HepG2 (cell line): ENCODE data around the gene DUSP9. TPM values are rescaled to one million over a fixed set of nuclear protein-coding genes. Genes with fewer than 3 reads are reported as not detected.

Experiments
- KAT8 ChIP-seq: IDR thresholded peaks from 2 replicates; pipeline ENCODE4 v1.6.1; 2016; ENCODE audit warnings: missing genetic modification reagents, missing compliant biosample characterization
- MTA1 ChIP-seq: sonication (generic); formaldehyde crosslinking; IDR thresholded peaks from 2 replicates; pipeline ENCODE4 v1.4.0; 2020; ENCODE audit warnings: missing genetic modification reagents, mild to moderate bottlenecking, borderline replicate concordance
- POGZ ChIP-seq: sonication (generic); formaldehyde crosslinking; IDR thresholded peaks from 2 replicates; pipeline ENCODE4 v1.4.0; 2020; ENCODE audit warnings: mild to moderate bottlenecking, missing genetic modification reagents
- RFXAP ChIP-seq: sonication (generic); formaldehyde crosslinking; IDR thresholded peaks from 2 replicates; pipeline ENCODE4 v1.4.0; 2020; ENCODE audit warnings: missing genetic modification reagents, borderline replicate concordance
- SP2 ChIP-seq: sonication (generic); formaldehyde crosslinking; IDR thresholded peaks from 2 replicates; pipeline ENCODE4 v1.5.1; 2020; ENCODE audit warnings: mild to moderate bottlenecking, missing genetic modification reagents
- ZNF333 ChIP-seq: sonication (generic); formaldehyde crosslinking; IDR thresholded peaks from 2 replicates; pipeline ENCODE4 v1.4.0; 2020; ENCODE audit warnings: mild to moderate bottlenecking, missing genetic modification reagents, borderline replicate concordance
- ZNF512B ChIP-seq: sonication (generic); formaldehyde crosslinking; IDR thresholded peaks from 2 replicates; pipeline ENCODE4 v1.5.1; 2020; ENCODE audit warnings: missing genetic modification reagents, mild to moderate bottlenecking, borderline replicate concordance
- polyA plus RNA-seq, 8 experiments: library from polyadenylated mRNA; depleted of rRNA in 3 of 8; stranded (reverse) in 7 of 8; unstranded in 1 of 8; fragments of >200 nt; fragmentation: Illumina TruSeq in 4 of 8; extraction: Trizol in 4 of 8; gene quantifications; 2 replicates each; pipeline versions ENCODE4 v1.2.1 to v1.2.3, GENCODE V29; 2011 to 2016; ENCODE audit warnings: low read depth in 4 of 8, missing spikeins in 1 of 8, mixed read lengths in 1 of 8; ENCODE audit not compliant: insufficient read depth in 1 of 8
- total RNA-seq, 5 experiments: library from RNA; depleted of rRNA; stranded (reverse); fragments of >200 nt; fragmentation: Illumina TruSeq; extraction: Trizol; gene quantifications; 2 replicates each; pipeline ENCODE4 v1.2.3, GENCODE V29; 2016; ENCODE audit warnings: low read depth in 1 of 5
- TF ChIP-seq, protein P1 (sequence below): sonication (generic); formaldehyde crosslinking; IDR thresholded peaks from 2 replicates; pipeline ENCODE4 v1.4.0; 2020; ENCODE audit warnings: missing genetic modification reagents
- TF ChIP-seq, protein P2 (sequence below): IDR thresholded peaks from 2 replicates; pipeline ENCODE4 v1.6.1; 2016; ENCODE audit warnings: low read depth, control low read depth
- TF ChIP-seq, protein P3 (sequence below): sonication (generic); formaldehyde crosslinking; IDR thresholded peaks from 2 replicates; pipeline ENCODE4 v1.5.0; 2020; ENCODE audit warnings: missing genetic modification reagents
- TF ChIP-seq, protein P4 (sequence below): sonication (generic); formaldehyde crosslinking; IDR thresholded peaks from 2 replicates; pipeline ENCODE4 v1.5.0; 2020; ENCODE audit warnings: mild to moderate bottlenecking, missing genetic modification reagents, borderline replicate concordance

Gene DUSP9
- total and polyA plus RNA-seq, 2 of the 13 experiments (the other 11 are each of a cell fraction or from before 2014, with no cell fraction given): 235 to 435 TPM

DNA sequence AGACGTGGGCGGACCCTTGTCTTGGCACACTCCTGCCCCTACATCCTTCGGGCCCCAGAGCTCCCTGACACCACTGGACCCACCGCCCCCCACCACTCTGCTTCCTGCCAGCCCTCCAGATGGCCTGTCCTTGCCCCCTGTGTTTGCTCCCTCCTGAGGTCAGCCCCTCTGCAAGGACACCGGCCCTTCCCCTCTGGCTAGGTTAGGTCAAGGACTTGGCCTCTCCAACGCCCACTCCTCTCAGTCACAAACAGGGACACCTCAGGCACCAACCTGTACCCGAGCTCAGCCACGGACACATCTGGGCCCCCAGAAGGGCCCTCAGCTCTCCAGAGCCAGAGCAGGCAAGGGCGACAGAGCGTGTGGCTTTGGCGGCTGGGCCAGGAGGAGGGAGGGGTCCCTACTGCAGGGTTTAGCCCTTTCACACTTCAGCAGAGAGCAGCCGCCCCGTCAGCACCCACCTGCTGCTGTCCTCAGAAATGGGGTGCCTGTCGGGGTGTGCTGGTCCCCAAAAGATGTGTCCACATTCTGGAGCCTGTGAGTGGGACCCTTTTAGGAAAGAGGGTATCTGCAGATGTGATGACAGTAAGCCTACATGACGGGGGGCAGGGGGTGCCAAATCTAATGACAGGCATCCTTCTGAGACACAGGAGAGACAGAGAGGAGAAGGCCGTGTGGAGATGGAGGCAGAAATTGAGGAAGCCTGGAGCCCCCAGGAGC lies 23.5 kb upstream of the DUSP9 start (continued):
- TF ChIP-seq POGZ (CRISPR knock-in tag) (peak; percentile 22; the same call in 1 of the 2 replicates), RFXAP (CRISPR knock-in tag) (peak; percentile 24; the same call in 1 of the 2 replicates), ZNF333 (CRISPR knock-in tag) (no peak), ZNF512B (CRISPR knock-in tag) (0 out of 2 replicates have a peak, but pooled peaks have one; percentile 26), KAT8 (CRISPR knock-in tag) (no peak), SP2 (CRISPR knock-in tag) (no peak), MTA1 (CRISPR knock-in tag) (peak; percentile 92; the same call in 1 of the 2 replicates)
- TF ChIP-seq, protein P1, sequence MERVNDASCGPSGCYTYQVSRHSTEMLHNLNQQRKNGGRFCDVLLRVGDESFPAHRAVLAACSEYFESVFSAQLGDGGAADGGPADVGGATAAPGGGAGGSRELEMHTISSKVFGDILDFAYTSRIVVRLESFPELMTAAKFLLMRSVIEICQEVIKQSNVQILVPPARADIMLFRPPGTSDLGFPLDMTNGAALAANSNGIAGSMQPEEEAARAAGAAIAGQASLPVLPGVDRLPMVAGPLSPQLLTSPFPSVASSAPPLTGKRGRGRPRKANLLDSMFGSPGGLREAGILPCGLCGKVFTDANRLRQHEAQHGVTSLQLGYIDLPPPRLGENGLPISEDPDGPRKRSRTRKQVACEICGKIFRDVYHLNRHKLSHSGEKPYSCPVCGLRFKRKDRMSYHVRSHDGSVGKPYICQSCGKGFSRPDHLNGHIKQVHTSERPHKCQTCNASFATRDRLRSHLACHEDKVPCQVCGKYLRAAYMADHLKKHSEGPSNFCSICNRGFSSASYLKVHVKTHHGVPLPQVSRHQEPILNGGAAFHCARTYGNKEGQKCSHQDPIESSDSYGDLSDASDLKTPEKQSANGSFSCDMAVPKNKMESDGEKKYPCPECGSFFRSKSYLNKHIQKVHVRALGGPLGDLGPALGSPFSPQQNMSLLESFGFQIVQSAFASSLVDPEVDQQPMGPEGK: peak; percentile 67
- TF ChIP-seq, protein P2, sequence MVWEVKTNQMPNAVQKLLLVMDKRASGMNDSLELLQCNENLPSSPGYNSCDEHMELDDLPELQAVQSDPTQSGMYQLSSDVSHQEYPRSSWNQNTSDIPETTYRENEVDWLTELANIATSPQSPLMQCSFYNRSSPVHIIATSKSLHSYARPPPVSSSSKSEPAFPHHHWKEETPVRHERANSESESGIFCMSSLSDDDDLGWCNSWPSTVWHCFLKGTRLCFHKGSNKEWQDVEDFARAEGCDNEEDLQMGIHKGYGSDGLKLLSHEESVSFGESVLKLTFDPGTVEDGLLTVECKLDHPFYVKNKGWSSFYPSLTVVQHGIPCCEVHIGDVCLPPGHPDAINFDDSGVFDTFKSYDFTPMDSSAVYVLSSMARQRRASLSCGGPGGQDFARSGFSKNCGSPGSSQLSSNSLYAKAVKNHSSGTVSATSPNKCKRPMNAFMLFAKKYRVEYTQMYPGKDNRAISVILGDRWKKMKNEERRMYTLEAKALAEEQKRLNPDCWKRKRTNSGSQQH: no peak
- TF ChIP-seq, protein P3, sequence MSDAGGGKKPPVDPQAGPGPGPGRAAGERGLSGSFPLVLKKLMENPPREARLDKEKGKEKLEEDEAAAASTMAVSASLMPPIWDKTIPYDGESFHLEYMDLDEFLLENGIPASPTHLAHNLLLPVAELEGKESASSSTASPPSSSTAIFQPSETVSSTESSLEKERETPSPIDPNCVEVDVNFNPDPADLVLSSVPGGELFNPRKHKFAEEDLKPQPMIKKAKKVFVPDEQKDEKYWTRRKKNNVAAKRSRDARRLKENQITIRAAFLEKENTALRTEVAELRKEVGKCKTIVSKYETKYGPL (CRISPR knock-in tag): no peak
- TF ChIP-seq, protein P4, sequence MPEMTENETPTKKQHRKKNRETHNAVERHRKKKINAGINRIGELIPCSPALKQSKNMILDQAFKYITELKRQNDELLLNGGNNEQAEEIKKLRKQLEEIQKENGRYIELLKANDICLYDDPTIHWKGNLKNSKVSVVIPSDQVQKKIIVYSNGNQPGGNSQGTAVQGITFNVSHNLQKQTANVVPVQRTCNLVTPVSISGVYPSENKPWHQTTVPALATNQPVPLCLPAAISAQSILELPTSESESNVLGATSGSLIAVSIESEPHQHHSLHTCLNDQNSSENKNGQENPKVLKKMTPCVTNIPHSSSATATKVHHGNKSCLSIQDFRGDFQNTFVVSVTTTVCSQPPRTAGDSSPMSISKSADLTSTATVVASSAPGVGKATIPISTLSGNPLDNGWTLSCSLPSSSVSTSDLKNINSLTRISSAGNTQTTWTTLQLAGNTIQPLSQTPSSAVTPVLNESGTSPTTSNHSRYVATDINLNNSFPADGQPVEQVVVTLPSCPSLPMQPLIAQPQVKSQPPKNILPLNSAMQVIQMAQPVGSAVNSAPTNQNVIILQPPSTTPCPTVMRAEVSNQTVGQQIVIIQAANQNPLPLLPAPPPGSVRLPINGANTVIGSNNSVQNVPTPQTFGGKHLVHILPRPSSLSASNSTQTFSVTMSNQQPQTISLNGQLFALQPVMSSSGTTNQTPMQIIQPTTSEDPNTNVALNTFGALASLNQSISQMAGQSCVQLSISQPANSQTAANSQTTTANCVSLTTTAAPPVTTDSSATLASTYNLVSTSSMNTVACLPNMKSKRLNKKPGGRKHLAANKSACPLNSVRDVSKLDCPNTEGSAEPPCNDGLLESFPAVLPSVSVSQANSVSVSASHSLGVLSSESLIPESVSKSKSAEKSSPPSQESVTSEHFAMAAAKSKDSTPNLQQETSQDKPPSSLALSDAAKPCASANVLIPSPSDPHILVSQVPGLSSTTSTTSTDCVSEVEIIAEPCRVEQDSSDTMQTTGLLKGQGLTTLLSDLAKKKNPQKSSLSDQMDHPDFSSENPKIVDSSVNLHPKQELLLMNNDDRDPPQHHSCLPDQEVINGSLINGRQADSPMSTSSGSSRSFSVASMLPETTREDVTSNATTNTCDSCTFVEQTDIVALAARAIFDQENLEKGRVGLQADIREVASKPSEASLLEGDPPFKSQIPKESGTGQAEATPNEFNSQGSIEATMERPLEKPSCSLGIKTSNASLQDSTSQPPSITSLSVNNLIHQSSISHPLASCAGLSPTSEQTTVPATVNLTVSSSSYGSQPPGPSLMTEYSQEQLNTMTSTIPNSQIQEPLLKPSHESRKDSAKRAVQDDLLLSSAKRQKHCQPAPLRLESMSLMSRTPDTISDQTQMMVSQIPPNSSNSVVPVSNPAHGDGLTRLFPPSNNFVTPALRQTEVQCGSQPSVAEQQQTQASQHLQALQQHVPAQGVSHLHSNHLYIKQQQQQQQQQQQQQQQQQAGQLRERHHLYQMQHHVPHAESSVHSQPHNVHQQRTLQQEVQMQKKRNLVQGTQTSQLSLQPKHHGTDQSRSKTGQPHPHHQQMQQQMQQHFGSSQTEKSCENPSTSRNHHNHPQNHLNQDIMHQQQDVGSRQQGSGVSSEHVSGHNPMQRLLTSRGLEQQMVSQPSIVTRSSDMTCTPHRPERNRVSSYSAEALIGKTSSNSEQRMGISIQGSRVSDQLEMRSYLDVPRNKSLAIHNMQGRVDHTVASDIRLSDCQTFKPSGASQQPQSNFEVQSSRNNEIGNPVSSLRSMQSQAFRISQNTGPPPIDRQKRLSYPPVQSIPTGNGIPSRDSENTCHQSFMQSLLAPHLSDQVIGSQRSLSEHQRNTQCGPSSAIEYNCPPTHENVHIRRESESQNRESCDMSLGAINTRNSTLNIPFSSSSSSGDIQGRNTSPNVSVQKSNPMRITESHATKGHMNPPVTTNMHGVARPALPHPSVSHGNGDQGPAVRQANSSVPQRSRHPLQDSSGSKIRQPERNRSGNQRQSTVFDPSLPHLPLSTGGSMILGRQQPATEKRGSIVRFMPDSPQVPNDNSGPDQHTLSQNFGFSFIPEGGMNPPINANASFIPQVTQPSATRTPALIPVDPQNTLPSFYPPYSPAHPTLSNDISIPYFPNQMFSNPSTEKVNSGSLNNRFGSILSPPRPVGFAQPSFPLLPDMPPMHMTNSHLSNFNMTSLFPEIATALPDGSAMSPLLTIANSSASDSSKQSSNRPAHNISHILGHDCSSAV (CRISPR knock-in tag): no peak
